Vagina (tissue), 2 donors: ENCODE data around the gene FSTL4.

ENCODE experiments used
- CTCF ChIP-seq, 3 experiments: fragments of 450-650 bp in 2 of 3; fragments of 200-600 bp in 1 of 3; sonication (generic) in 1 of 3; IDR thresholded peaks; one replicate each; pipeline ENCODE4 v1.5.1; 2017 to 2019; ENCODE audit warnings: antibody characterized with exemption in 3 of 3, mild to moderate bottlenecking in 2 of 3, moderate library complexity in 2 of 3
- POLR2A ChIP-seq, 2 donors: fragments of 450-650 bp; IDR thresholded peaks; one replicate each; pipeline ENCODE4 v1.6.1; 2017; ENCODE audit warnings: antibody characterized with exemption in 2 of 2, mild to moderate bottlenecking in 2 of 2, moderate library complexity in 2 of 2
- POLR2AphosphoS5 ChIP-seq, 2 donors: sonication (generic); formaldehyde crosslinking; IDR thresholded peaks; one replicate each; pipeline ENCODE4 v1.9.0; 2017; ENCODE audit warnings: antibody characterized with exemption in 2 of 2, mild to moderate bottlenecking in 2 of 2, low read depth in 1 of 2; ENCODE audit not compliant: insufficient read depth in 1 of 2

DNA sequence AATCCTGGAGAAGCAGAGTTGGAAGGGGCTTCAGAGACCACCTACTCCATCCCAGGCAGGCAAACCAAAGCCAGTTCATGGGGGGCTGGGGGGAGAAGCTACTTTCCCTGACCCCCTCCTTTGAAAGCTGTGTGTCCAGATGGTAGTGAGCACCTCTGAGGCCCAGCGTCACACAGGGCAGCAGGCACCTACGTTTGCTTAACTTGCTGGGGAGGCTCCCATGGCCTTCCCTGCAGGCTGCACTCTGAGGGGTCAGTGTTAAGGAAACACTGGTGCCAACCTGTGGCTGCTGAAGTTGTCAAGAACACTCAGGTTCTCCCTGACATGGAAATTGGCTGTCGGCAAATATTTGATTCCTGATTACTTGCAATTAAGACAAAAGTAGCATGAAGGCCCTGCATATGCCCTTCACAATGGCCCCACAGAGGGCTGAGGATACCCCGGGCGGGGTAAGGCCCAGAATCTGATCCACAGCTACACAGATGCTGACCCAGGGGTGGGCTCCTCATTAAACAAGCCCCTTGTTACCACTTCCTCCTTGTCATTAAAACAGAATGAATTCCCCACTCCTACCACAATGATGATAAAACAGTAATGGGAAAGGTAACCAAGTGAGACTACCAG is 208.5 kb downstream of the FSTL4 start:
- TF ChIP-seq POLR2A (IDR thresholded peaks at IDR 0.05) (no peak), CTCF (IDR thresholded peaks at IDR 0.05) (no peak), POLR2AphosphoS5 (IDR thresholded peaks at IDR 0.05; ENCODE audit: insufficient read depth in 1 of 2, low read depth in 1 of 2) (no peak)
